Panc1 (cell line): ENCODE data around the gene CD28. TPM values are rescaled to one million over a fixed set of nuclear protein-coding genes. Genes with fewer than 3 reads are reported as not detected.

Experiments used
- ATAC-seq: fragments of 200-7000 bp; cut with Tn5 transposase; 2 replicates; pipeline ENCODE4 v1.9.1; 2020; ENCODE audit warnings: mild to moderate bottlenecking, moderate library complexity
- BruUV-seq: library from RNA; stranded (reverse); fragments of 400-500 nt; replicated peaks from 2 replicates; lab custom pipeline; 2021; lab: Mats Ljungman, UMichigan
- CTCF ChIA-PET: fragments of 300-600 bp; sonication (Branson Sonifier 250); formaldehyde crosslinking; loops from one replicate; lab custom pipeline; 2022; ENCODE audit warnings: antibody characterized with exemption; lab: Charles Lee
- POLR2A ChIA-PET: fragments of 300-600 bp; sonication (Branson Sonifier 250); formaldehyde crosslinking; loops from one replicate; lab custom pipeline; 2022; ENCODE audit warnings: antibody characterized with exemption; lab: Charles Lee
- DNase-seq: peaks from one replicate; pipeline ENCODE4 v3.0.0-alpha.2; 2010; ENCODE audit warnings: low read depth, low spot score
- H3K27ac ChIP-seq: 2 replicates; pipeline ENCODE4 v1.5.1; 2011; ENCODE audit warnings: mild to moderate bottlenecking, low read length, inconsistent platforms
- H3K27me3 ChIP-seq: fragments of 200-500 bp; sonication (Bioruptor generic); 2 replicates; pipeline ENCODE4 v1.6.0; 2014; ENCODE audit warnings: low read length, inconsistent platforms; ENCODE audit not compliant: control insufficient read depth, insufficient read depth
- H3K36me3 ChIP-seq: fragments of 200-500 bp; sonication (Bioruptor generic); 2 replicates; pipeline ENCODE4 v1.5.1; 2014; ENCODE audit warnings: inconsistent platforms, mild to moderate bottlenecking, low read length, moderate library complexity; ENCODE audit not compliant: control insufficient read depth, insufficient read depth
- H3K4me1 ChIP-seq: 2 replicates; pipeline ENCODE4 v1.5.1; 2011; ENCODE audit warnings: inconsistent platforms, mild to moderate bottlenecking, low read length, moderate library complexity; ENCODE audit not compliant: control insufficient read depth, insufficient read depth
- H3K4me3 ChIP-seq, 2 experiments: 2 replicates each; pipeline ENCODE4 v1.5.1; 2011 to 2012; ENCODE audit warnings: low read depth in 2 of 2, low read length in 2 of 2, mild to moderate bottlenecking in 2 of 2, inconsistent platforms in 1 of 2, moderate library complexity in 1 of 2
- H3K9me3 ChIP-seq: fragments of 200-500 bp; sonication (Bioruptor generic); 2 replicates; pipeline ENCODE4 v1.5.1; 2014; ENCODE audit warnings: low read depth, mild to moderate bottlenecking, inconsistent platforms, low read length, moderate library complexity; ENCODE audit not compliant: control insufficient read depth, insufficient read depth
- CTCF ChIP-seq: fragments of 450-650 bp; IDR thresholded peaks from 2 replicates; pipeline ENCODE4 v1.5.1; 2017; ENCODE audit warnings: mild to moderate bottlenecking
- POLR2AphosphoS5 ChIP-seq: IDR thresholded peaks from 2 replicates; pipeline ENCODE4 v1.6.1; 2012; ENCODE audit warnings: mild to moderate bottlenecking, low read depth, low read length, moderate library complexity
- SIN3A ChIP-seq: IDR thresholded peaks from 2 replicates; pipeline ENCODE4 v1.6.1; 2012; ENCODE audit warnings: low read depth, mild to moderate bottlenecking, low read length, moderate library complexity, borderline replicate concordance; ENCODE audit not compliant: insufficient read depth
- TCF7L2 ChIP-seq: IDR thresholded peaks from 2 replicates; pipeline ENCODE4 v1.6.1; 2011; ENCODE audit warnings: mild to moderate bottlenecking, low read depth, low read length, inconsistent platforms
- in situ Hi-C: cut with HindIII; loops from 2 replicates; pipeline ENCODE4 v1.10.0; 2016; ENCODE audit warnings: low sequenced_read_pairs, low pct_unique_long_range_greater_than_20kb
- intact Hi-C: fragments of 100-400 bp; cut with micrococcal nuclease; formaldehyde crosslinking; loops from one replicate; pipeline ENCODE4 v1.10.0; 2022; ENCODE audit not compliant: unreplicated experiment
- total RNA-seq: library from RNA; stranded (reverse); gene quantifications from one replicate; pipeline ENCODE4 v1.2.1, GENCODE V29; 2021; ENCODE audit not compliant: unreplicated experiment
- TF ChIP-seq, protein P1 (sequence below), 2 experiments: IDR thresholded peaks; 2 replicates each; pipeline ENCODE4 v1.6.1; 2011 to 2012; ENCODE audit warnings: low read depth in 2 of 2, control low read depth in 1 of 2, low read length in 1 of 2, mild to moderate bottlenecking in 1 of 2, moderate library complexity in 1 of 2; ENCODE audit not compliant: insufficient read depth in 1 of 2

Gene CD28
- total RNA-seq, 1 experiment from 2014 or later, result 0.21 TPM

DNA sequence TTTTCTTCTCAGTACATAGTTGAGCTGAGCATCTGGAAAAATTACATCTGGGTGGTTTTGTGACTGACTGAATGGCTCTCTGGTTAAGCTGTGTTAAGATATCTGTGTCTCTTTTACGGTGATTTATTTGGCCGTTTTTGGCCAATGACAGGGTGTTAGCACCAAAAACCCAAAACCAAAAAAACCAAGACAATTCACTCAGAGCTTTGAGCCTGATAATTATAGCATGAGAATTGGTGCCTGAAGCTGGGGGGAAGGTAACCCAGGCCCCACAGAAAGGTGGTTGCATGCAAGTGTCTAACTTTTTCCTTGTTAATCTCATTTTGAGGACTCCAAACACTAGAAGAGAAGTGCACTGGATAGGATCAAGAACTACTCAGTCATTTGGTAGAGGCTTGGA lies 4.5 kb downstream of the CD28 start:
- POLR2A ChIA-PET, result no interaction called here
- no peaks in the 10 kb centered on the region for H3K9me3 ChIP-seq
- intact Hi-C loops (no loop called here), in situ Hi-C loops (no loop called here)
- H3K27ac ChIP-seq, result no peak overlapping the region
- ATAC-seq (no peak), DNase-seq (no peak)
- CTCF ChIA-PET, result no interaction called here
- no peaks in the 10 kb centered on the region for H3K4me1 ChIP-seq
- BruUV-seq, result no TSS peak
- H3K27me3 ChIP-seq, result peaks cover 10% of the 10 kb centered on the region
- no peak overlapping the region for H3K4me3 ChIP-seq
- H3K36me3 ChIP-seq, result no peaks in the 10 kb centered on the region
- TF ChIP-seq POLR2AphosphoS5 (no peak), CTCF (no peak), TCF7L2 (no peak), SIN3A (no peak)
- TF ChIP-seq, protein P1, sequence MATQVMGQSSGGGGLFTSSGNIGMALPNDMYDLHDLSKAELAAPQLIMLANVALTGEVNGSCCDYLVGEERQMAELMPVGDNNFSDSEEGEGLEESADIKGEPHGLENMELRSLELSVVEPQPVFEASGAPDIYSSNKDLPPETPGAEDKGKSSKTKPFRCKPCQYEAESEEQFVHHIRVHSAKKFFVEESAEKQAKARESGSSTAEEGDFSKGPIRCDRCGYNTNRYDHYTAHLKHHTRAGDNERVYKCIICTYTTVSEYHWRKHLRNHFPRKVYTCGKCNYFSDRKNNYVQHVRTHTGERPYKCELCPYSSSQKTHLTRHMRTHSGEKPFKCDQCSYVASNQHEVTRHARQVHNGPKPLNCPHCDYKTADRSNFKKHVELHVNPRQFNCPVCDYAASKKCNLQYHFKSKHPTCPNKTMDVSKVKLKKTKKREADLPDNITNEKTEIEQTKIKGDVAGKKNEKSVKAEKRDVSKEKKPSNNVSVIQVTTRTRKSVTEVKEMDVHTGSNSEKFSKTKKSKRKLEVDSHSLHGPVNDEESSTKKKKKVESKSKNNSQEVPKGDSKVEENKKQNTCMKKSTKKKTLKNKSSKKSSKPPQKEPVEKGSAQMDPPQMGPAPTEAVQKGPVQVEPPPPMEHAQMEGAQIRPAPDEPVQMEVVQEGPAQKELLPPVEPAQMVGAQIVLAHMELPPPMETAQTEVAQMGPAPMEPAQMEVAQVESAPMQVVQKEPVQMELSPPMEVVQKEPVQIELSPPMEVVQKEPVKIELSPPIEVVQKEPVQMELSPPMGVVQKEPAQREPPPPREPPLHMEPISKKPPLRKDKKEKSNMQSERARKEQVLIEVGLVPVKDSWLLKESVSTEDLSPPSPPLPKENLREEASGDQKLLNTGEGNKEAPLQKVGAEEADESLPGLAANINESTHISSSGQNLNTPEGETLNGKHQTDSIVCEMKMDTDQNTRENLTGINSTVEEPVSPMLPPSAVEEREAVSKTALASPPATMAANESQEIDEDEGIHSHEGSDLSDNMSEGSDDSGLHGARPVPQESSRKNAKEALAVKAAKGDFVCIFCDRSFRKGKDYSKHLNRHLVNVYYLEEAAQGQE (IDR thresholded peaks at IDR 0.05; ENCODE audit: insufficient read depth in 1 of 2, low read depth in 2 of 2, low read length in 1 of 2), result no peak

- in situ Hi-C loops (no loop called here), intact Hi-C loops (no loop called here)
- no peaks in the 10 kb centered on the region for H3K36me3 ChIP-seq
- H3K27me3 ChIP-seq, result peaks cover 10% of the 10 kb centered on the region
- DNase-seq (no peak), ATAC-seq (no peak)
- H3K4me1 ChIP-seq, result no peaks in the 10 kb centered on the region
- H3K9me3 ChIP-seq, result no peaks in the 10 kb centered on the region
- BruUV-seq, result no TSS peak
- no peak overlapping the region for H3K4me3 ChIP-seq
- POLR2A ChIA-PET, result no interaction called here
- no peak for TF ChIP-seq SIN3A
- no peak for TF ChIP-seq POLR2AphosphoS5
- no peak for TF ChIP-seq TCF7L2
- TF ChIP-seq CTCF, result no peak
- TF ChIP-seq, protein P1 (IDR thresholded peaks at IDR 0.05; ENCODE audit: insufficient read depth in 1 of 2, low read depth in 2 of 2, low read length in 1 of 2), result no peak
- H3K27ac ChIP-seq, result no peak overlapping the region
- CTCF ChIA-PET, result no interaction called here
Observed at GRCh38 chr2:203711399-203711798, 5.0 kb downstream of the CD28 start.
